GM23338 (cell line): ENCODE measurements around the gene EXOC2. TPM values are rescaled to one million over a fixed set of nuclear protein-coding genes. Genes with fewer than 3 reads are reported as not detected.

Source experiments
- ATAC-seq: fragments of 200-7000 bp; cut with Tn5 transposase; 3 replicates; pipeline ENCODE4 v1.9.1; 2020
- DNase-seq: peaks from one replicate; pipeline ENCODE4 v3.0.0-alpha.2; 2015; ENCODE audit warnings: low spot score
- H2AFZ ChIP-seq: fragments of 200-600 bp; sonication (generic); 2 replicates; pipeline ENCODE4 v1.8.0; 2016; ENCODE audit warnings: antibody characterized with exemption, mild to moderate bottlenecking, moderate library complexity
- H3F3A ChIP-seq: fragments of 200-600 bp; sonication (generic); replicated peaks from 2 replicates; pipeline ENCODE4 v1.8.0; 2017; ENCODE audit warnings: antibody characterized with exemption, mixed run types, low read depth
- H3K27ac ChIP-seq: fragments of 200-600 bp; sonication (generic); 2 replicates; pipeline ENCODE4 v1.6.1; 2016; ENCODE audit warnings: low read depth
- H3K27me3 ChIP-seq: fragments of 200-600 bp; sonication (generic); 2 replicates; pipeline ENCODE4 v1.8.0; 2016; ENCODE audit warnings: mild to moderate bottlenecking, mixed run types, moderate library complexity; ENCODE audit not compliant: insufficient read depth
- H3K36me3 ChIP-seq: fragments of 200-600 bp; sonication (generic); 2 replicates; pipeline ENCODE4 v1.8.0; 2016; ENCODE audit warnings: mild to moderate bottlenecking; ENCODE audit not compliant: insufficient read depth
- H3K4me1 ChIP-seq: fragments of 200-600 bp; sonication (generic); 2 replicates; pipeline ENCODE4 v1.8.0; 2016; ENCODE audit warnings: mild to moderate bottlenecking, moderate library complexity; ENCODE audit not compliant: insufficient read depth
- H3K4me2 ChIP-seq: fragments of 200-600 bp; sonication (generic); 2 replicates; pipeline ENCODE4 v1.7.1; 2017; ENCODE audit warnings: mixed run types
- H3K4me3 ChIP-seq: fragments of 200-600 bp; sonication (generic); 2 replicates; pipeline ENCODE4 v1.6.1; 2016; ENCODE audit warnings: mixed run types
- H3K79me2 ChIP-seq: fragments of 200-600 bp; sonication (generic); replicated peaks from 2 replicates; pipeline ENCODE4 v1.8.0; 2017; ENCODE audit warnings: mild to moderate bottlenecking; ENCODE audit not compliant: insufficient read depth
- H3K9me2 ChIP-seq: fragments of 200-600 bp; sonication (generic); 2 replicates; pipeline ENCODE4 v1.8.0; 2017; ENCODE audit not compliant: insufficient read depth
- H4K20me1 ChIP-seq: fragments of 200-600 bp; sonication (generic); replicated peaks from 2 replicates; pipeline ENCODE4 v1.8.0; 2017; ENCODE audit warnings: mild to moderate bottlenecking; ENCODE audit not compliant: insufficient read depth
- H3K27ac Mint-ChIP-seq: 2 replicates; pipeline ENCODE4 v1.8.0; 2020; ENCODE audit warnings: inconsistent platforms, mild to moderate bottlenecking, moderate library complexity, mixed read lengths
- H3K27me3 Mint-ChIP-seq: 3 replicates; pipeline ENCODE4 v1.8.0; 2022; ENCODE audit warnings: low read depth, mild to moderate bottlenecking, moderate library complexity, mixed read lengths, inconsistent platforms; ENCODE audit not compliant: insufficient read depth, poor library complexity
- H3K36me3 Mint-ChIP-seq: 3 replicates; pipeline ENCODE4 v1.8.0; 2021; ENCODE audit warnings: low read depth, mild to moderate bottlenecking, inconsistent platforms, moderate library complexity, mixed read lengths
- H3K4me1 Mint-ChIP-seq: 3 replicates; pipeline ENCODE4 v1.8.0; 2020; ENCODE audit warnings: mild to moderate bottlenecking, inconsistent platforms, mixed read lengths
- H3K4me3 Mint-ChIP-seq: 3 replicates; pipeline ENCODE4 v1.8.0; 2021; ENCODE audit warnings: moderate library complexity, mild to moderate bottlenecking, inconsistent platforms, mixed read lengths
- H3K9me3 Mint-ChIP-seq: 3 replicates; pipeline ENCODE4 v1.8.0; 2020; ENCODE audit warnings: moderate library complexity, mild to moderate bottlenecking, inconsistent platforms, mixed read lengths
- CREB1 ChIP-seq: fragments of 250-450 bp; sonication (Bioruptor Pico); IDR thresholded peaks from 2 replicates; pipeline ENCODE4 v1.5.0; 2020; ENCODE audit warnings: low read depth, mild to moderate bottlenecking, moderate library complexity
- EZH2 ChIP-seq: fragments of 200-600 bp; sonication (generic); IDR thresholded peaks from one replicate; pipeline ENCODE4 v1.8.0; 2017; ENCODE audit warnings: antibody characterized with exemption, mild to moderate bottlenecking, low read depth; ENCODE audit not compliant: unreplicated experiment
- EZH2phosphoT487 ChIP-seq: fragments of 200-600 bp; sonication (generic); IDR thresholded peaks from one replicate; pipeline ENCODE4 v1.8.1; 2018; ENCODE audit warnings: antibody characterized with exemption; ENCODE audit not compliant: unreplicated experiment
- JUNB ChIP-seq: IDR thresholded peaks from one replicate; pipeline ENCODE4 v1.6.1; 2016; ENCODE audit warnings: antibody characterized with exemption; ENCODE audit not compliant: unreplicated experiment
- NANOG ChIP-seq: IDR thresholded peaks from 2 replicates; pipeline ENCODE4 v1.6.1; 2016; ENCODE audit warnings: antibody characterized with exemption, borderline replicate concordance
- POLR2AphosphoS5 ChIP-seq: IDR thresholded peaks from 2 replicates; pipeline ENCODE4 v1.6.1; 2016; ENCODE audit warnings: antibody characterized with exemption, low read depth
- STAT1 ChIP-seq: IDR thresholded peaks from one replicate; pipeline ENCODE4 v1.6.1; 2016; ENCODE audit warnings: antibody characterized with exemption; ENCODE audit not compliant: unreplicated experiment
- ZNF114 ChIP-seq: fragments of 250-450 bp; sonication (Bioruptor Pico); IDR thresholded peaks from 2 replicates; pipeline ENCODE4 v1.5.0; 2020; ENCODE audit warnings: mild to moderate bottlenecking, moderate library complexity
- ZNF331 ChIP-seq: fragments of 250-450 bp; sonication (Bioruptor Pico); IDR thresholded peaks from 2 replicates; pipeline ENCODE4 v1.5.0; 2020; ENCODE audit warnings: low read depth, mild to moderate bottlenecking, moderate library complexity
- polyA plus RNA-seq: library from polyadenylated mRNA; unstranded; fragments of >200 nt; fragmentation: Nextera tagmentation; extraction: Ambion mirVana; gene quantifications from 2 replicates; pipeline ENCODE4 v1.2.1, GENCODE V29; 2016
- total RNA-seq: library from RNA; depleted of rRNA; stranded (reverse); fragments of >200 nt; shearing (Covaris generic); gene quantifications from 2 replicates; pipeline ENCODE4 v1.2.3, GENCODE V29; 2014
- TF ChIP-seq, protein P1 (sequence below), 2 experiments: fragments of 200-600 bp in 1 of 2; sonication (generic) in 1 of 2; conservative IDR thresholded peaks; 2 replicates each; pipeline versions ENCODE4 v1.5.1 to v1.6.1; 2016 to 2017; ENCODE audit warnings: antibody characterized with exemption in 2 of 2, low read depth in 2 of 2, mild to moderate bottlenecking in 2 of 2, moderate library complexity in 1 of 2
- TF ChIP-seq, protein P2 (sequence below): IDR thresholded peaks from 2 replicates; pipeline ENCODE4 v1.6.1; 2016; ENCODE audit warnings: antibody characterized with exemption
- TF ChIP-seq, protein P3 (sequence below): fragments of 250-450 bp; sonication (Bioruptor Pico); IDR thresholded peaks from 2 replicates; pipeline ENCODE4 v1.5.0; 2020; ENCODE audit warnings: mild to moderate bottlenecking, moderate library complexity
- TF ChIP-seq, protein P4 (sequence below): IDR thresholded peaks from one replicate; pipeline ENCODE4 v1.6.1; 2018; ENCODE audit warnings: antibody characterized with exemption; ENCODE audit not compliant: unreplicated experiment

The EXOC2 gene
- total and polyA plus RNA-seq, 2 experiments from 2014 or later = 28.7 to 93.6 TPM

DNA sequence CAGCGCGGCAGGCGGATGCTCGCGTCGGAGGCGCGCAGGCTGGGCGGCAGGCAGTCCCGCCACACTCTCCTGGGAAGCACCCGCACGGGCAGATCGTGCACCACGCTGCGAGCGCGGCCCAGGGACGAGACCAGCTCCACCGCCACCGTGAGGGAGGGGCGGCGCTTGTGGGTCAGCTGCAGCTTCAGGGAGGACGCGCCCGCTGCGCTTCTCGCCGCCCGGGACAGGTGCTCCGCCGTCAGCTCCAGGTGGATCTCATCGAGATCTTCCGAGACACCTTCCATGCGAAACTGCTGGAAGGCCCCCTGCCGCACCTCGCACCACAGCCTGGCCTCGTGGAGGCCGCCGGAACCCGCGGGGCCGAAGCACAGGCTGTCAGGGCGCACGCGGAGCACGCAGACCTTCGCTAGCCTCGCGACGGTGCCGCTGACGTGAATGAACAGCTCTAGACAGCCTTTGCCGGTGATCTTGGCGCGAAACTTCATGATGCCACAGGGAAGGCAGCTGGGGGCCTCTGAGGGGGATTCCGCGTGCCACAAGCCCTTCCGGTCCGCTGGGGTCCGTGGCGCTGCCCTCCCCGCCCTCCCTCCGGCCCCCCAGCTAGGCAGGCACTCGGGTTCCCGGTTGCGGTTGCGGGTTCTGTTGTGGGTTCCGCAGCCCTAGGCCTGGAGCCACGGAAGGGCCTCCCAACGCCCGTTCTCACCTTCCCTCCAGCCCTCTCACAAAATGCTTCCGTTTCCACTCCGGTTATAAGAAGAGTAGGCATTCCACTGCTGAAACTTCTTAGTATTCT, 36.3 kb downstream of the EXOC2 start, which contains the start of gene HUS1B:
TSS of gene HUS1B (minus strand) at position 641 of the 793 bp plus-strand sequence. CDS start at position 485, 156 bp downstream.
- no peaks in the 10 kb centered on the region for H3K27me3 ChIP-seq
- H3K4me1 ChIP-seq = peaks cover 74% of the 10 kb centered on the region
- H3K27ac Mint-ChIP-seq = peak within 1 kb of the TSS; percentile 92
- ATAC-seq (peak; percentile 33), DNase-seq (peak; percentile 58)
- H3K4me3 ChIP-seq = no peak within 1 kb of the TSS
- H3K27me3 Mint-ChIP-seq = no peaks in the 10 kb centered on the region
- H3F3A ChIP-seq = 0 out of 2 replicates have a peak, but pooled peaks cover 10% of the 10 kb centered on the region
- no peaks in the 10 kb centered on the region for H3K9me2 ChIP-seq
- no peaks in the 10 kb centered on the region for H3K36me3 ChIP-seq
- H3K4me1 Mint-ChIP-seq = peaks cover 63% of the 10 kb centered on the region
- no peaks in the 10 kb centered on the region for H4K20me1 ChIP-seq
- H3K4me2 ChIP-seq = peak within 1 kb of the TSS; percentile 59; the same call in 1 of the 2 replicates
- H3K79me2 ChIP-seq = peaks cover 88% of the 10 kb centered on the region
- peaks cover 18% of the 10 kb centered on the region for H3K36me3 Mint-ChIP-seq
- no peaks in the 10 kb centered on the region; the same call in 2 of the 3 replicates for H3K9me3 Mint-ChIP-seq
- H2AFZ ChIP-seq = no peak within 1 kb of the TSS
- H3K4me3 Mint-ChIP-seq = peak within 1 kb of the TSS; percentile 25; the same call in 1 of the 3 replicates
- peak within 1 kb of the TSS; percentile 51; the same call in 1 of the 2 replicates for H3K27ac ChIP-seq
- TF ChIP-seq, protein P1, sequence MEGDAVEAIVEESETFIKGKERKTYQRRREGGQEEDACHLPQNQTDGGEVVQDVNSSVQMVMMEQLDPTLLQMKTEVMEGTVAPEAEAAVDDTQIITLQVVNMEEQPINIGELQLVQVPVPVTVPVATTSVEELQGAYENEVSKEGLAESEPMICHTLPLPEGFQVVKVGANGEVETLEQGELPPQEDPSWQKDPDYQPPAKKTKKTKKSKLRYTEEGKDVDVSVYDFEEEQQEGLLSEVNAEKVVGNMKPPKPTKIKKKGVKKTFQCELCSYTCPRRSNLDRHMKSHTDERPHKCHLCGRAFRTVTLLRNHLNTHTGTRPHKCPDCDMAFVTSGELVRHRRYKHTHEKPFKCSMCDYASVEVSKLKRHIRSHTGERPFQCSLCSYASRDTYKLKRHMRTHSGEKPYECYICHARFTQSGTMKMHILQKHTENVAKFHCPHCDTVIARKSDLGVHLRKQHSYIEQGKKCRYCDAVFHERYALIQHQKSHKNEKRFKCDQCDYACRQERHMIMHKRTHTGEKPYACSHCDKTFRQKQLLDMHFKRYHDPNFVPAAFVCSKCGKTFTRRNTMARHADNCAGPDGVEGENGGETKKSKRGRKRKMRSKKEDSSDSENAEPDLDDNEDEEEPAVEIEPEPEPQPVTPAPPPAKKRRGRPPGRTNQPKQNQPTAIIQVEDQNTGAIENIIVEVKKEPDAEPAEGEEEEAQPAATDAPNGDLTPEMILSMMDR (conservative IDR thresholded peaks at IDR 0.05; ENCODE audit: low read depth in 2 of 2) = no peak
- TF ChIP-seq EZH2phosphoT487 = no peak
- TF ChIP-seq, protein P2, sequence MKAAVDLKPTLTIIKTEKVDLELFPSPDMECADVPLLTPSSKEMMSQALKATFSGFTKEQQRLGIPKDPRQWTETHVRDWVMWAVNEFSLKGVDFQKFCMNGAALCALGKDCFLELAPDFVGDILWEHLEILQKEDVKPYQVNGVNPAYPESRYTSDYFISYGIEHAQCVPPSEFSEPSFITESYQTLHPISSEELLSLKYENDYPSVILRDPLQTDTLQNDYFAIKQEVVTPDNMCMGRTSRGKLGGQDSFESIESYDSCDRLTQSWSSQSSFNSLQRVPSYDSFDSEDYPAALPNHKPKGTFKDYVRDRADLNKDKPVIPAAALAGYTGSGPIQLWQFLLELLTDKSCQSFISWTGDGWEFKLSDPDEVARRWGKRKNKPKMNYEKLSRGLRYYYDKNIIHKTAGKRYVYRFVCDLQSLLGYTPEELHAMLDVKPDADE = no peak
- TF ChIP-seq JUNB = no peak
- TF ChIP-seq CREB1 (CRISPR knock-in tag) = no peak
- TF ChIP-seq EZH2 = no peak
- no peak for TF ChIP-seq NANOG
- TF ChIP-seq ZNF114 (CRISPR knock-in tag) = no peak
- TF ChIP-seq STAT1 = no peak
- TF ChIP-seq, protein P3, sequence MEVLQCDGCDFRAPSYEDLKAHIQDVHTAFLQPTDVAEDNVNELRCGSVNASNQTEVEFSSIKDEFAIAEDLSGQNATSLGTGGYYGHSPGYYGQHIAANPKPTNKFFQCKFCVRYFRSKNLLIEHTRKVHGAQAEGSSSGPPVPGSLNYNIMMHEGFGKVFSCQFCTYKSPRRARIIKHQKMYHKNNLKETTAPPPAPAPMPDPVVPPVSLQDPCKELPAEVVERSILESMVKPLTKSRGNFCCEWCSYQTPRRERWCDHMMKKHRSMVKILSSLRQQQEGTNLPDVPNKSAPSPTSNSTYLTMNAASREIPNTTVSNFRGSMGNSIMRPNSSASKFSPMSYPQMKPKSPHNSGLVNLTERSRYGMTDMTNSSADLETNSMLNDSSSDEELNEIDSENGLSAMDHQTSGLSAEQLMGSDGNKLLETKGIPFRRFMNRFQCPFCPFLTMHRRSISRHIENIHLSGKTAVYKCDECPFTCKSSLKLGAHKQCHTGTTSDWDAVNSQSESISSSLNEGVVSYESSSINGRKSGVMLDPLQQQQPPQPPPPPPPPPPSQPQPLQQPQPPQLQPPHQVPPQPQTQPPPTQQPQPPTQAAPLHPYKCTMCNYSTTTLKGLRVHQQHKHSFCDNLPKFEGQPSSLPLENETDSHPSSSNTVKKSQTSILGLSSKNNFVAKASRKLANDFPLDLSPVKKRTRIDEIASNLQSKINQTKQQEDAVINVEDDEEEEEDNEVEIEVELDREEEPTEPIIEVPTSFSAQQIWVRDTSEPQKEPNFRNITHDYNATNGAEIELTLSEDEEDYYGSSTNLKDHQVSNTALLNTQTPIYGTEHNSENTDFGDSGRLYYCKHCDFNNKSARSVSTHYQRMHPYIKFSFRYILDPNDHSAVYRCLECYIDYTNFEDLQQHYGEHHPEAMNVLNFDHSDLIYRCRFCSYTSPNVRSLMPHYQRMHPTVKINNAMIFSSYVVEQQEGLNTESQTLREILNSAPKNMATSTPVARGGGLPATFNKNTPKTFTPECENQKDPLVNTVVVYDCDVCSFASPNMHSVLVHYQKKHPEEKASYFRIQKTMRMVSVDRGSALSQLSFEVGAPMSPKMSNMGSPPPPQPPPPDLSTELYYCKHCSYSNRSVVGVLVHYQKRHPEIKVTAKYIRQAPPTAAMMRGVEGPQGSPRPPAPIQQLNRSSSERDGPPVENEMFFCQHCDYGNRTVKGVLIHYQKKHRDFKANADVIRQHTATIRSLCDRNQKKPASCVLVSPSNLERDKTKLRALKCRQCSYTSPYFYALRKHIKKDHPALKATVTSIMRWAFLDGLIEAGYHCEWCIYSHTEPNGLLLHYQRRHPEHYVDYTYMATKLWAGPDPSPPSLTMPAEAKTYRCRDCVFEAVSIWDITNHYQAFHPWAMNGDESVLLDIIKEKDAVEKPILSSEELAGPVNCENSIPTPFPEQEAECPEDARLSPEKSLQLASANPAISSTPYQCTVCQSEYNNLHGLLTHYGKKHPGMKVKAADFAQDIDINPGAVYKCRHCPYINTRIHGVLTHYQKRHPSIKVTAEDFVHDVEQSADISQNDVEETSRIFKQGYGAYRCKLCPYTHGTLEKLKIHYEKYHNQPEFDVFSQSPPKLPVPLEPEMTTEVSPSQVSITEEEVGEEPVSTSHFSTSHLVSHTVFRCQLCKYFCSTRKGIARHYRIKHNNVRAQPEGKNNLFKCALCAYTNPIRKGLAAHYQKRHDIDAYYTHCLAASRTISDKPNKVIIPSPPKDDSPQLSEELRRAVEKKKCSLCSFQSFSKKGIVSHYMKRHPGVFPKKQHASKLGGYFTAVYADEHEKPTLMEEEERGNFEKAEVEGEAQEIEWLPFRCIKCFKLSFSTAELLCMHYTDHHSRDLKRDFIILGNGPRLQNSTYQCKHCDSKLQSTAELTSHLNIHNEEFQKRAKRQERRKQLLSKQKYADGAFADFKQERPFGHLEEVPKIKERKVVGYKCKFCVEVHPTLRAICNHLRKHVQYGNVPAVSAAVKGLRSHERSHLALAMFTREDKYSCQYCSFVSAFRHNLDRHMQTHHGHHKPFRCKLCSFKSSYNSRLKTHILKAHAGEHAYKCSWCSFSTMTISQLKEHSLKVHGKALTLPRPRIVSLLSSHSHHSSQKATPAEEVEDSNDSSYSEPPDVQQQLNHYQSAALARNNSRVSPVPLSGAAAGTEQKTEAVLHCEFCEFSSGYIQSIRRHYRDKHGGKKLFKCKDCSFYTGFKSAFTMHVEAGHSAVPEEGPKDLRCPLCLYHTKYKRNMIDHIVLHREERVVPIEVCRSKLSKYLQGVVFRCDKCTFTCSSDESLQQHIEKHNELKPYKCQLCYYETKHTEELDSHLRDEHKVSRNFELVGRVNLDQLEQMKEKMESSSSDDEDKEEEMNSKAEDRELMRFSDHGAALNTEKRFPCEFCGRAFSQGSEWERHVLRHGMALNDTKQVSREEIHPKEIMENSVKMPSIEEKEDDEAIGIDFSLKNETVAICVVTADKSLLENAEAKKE (CRISPR knock-in tag) = no peak
- TF ChIP-seq, protein P4, sequence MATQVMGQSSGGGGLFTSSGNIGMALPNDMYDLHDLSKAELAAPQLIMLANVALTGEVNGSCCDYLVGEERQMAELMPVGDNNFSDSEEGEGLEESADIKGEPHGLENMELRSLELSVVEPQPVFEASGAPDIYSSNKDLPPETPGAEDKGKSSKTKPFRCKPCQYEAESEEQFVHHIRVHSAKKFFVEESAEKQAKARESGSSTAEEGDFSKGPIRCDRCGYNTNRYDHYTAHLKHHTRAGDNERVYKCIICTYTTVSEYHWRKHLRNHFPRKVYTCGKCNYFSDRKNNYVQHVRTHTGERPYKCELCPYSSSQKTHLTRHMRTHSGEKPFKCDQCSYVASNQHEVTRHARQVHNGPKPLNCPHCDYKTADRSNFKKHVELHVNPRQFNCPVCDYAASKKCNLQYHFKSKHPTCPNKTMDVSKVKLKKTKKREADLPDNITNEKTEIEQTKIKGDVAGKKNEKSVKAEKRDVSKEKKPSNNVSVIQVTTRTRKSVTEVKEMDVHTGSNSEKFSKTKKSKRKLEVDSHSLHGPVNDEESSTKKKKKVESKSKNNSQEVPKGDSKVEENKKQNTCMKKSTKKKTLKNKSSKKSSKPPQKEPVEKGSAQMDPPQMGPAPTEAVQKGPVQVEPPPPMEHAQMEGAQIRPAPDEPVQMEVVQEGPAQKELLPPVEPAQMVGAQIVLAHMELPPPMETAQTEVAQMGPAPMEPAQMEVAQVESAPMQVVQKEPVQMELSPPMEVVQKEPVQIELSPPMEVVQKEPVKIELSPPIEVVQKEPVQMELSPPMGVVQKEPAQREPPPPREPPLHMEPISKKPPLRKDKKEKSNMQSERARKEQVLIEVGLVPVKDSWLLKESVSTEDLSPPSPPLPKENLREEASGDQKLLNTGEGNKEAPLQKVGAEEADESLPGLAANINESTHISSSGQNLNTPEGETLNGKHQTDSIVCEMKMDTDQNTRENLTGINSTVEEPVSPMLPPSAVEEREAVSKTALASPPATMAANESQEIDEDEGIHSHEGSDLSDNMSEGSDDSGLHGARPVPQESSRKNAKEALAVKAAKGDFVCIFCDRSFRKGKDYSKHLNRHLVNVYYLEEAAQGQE = no peak
- TF ChIP-seq POLR2AphosphoS5 = no peak
- TF ChIP-seq ZNF331 (CRISPR knock-in tag) = no peak
